Naive B cell (primary cell): ENCODE results near the gene TUBGCP5. TPM values are rescaled to one million over a fixed set of nuclear protein-coding genes. Genes with fewer than 3 reads are reported as not detected.
"Not testable (repeated sequence)": the region's sequence is repeated elsewhere in the genome, so short reads cannot be mapped to it uniquely, and the experiment has no call there.

Experiments
- ATAC-seq, 2 donors: fragments of 150-1000 bp; cut with Tn5 transposase; 2 replicates each; pipeline ENCODE4 v1.10.0; 2021; ENCODE audit warnings: low read depth in 2 of 2, mild to moderate bottlenecking in 2 of 2, moderate library complexity in 2 of 2
- DNase-seq: peaks from one replicate; pipeline ENCODE4 v3.0.0; 2022
- H3K27ac Mint-ChIP-seq, 6 donors: one replicate each; pipeline ENCODE4 v1.8.0; 2020 to 2022; ENCODE audit warnings: mild to moderate bottlenecking in 6 of 6, mixed read lengths in 6 of 6, moderate library complexity in 5 of 6, inconsistent platforms in 2 of 6
- H3K27me3 Mint-ChIP-seq, 3 donors: one replicate each; pipeline ENCODE4 v1.8.0; 2021 to 2022; ENCODE audit warnings: mixed read lengths in 3 of 3, mild to moderate bottlenecking in 1 of 3
- H3K36me3 Mint-ChIP-seq, 2 donors: one replicate each; pipeline ENCODE4 v1.8.0; 2020 to 2022; ENCODE audit warnings: mixed read lengths in 2 of 2, inconsistent platforms in 1 of 2, mild to moderate bottlenecking in 1 of 2
- H3K4me1 Mint-ChIP-seq, 3 donors: one replicate each; pipeline ENCODE4 v1.8.0; 2020 to 2022; ENCODE audit warnings: mixed read lengths in 3 of 3, inconsistent platforms in 1 of 3, mild to moderate bottlenecking in 1 of 3, moderate library complexity in 1 of 3
- H3K4me3 Mint-ChIP-seq, 8 donors: one replicate each; pipeline ENCODE4 v1.8.0; 2020 to 2022; ENCODE audit warnings: mild to moderate bottlenecking in 8 of 8, mixed read lengths in 8 of 8, moderate library complexity in 8 of 8, inconsistent platforms in 2 of 8
- H3K9me3 Mint-ChIP-seq, 7 donors: one replicate each; pipeline ENCODE4 v1.8.0; 2020 to 2022; ENCODE audit warnings: mixed read lengths in 7 of 7, mild to moderate bottlenecking in 5 of 7, inconsistent platforms in 2 of 7, moderate library complexity in 1 of 7
- polyA plus RNA-seq, 6 donors: library from polyadenylated mRNA; unstranded; fragments of 300-500 nt; fragmentation: Illumina TruSeq; gene quantifications; one replicate each; pipeline ENCODE4 v1.2.3, GENCODE V29; 2021; ENCODE audit warnings: low read depth in 6 of 6

The TUBGCP5 gene
- polyA plus RNA-seq, 6 donors from 2014 or later: 2.9 to 6.6 (median 4.2) TPM

GRCh38 chr15:23026218-23026617, 13.2 kb downstream of the TUBGCP5 start:
- no peak overlapping the region for H3K27ac Mint-ChIP-seq
- ATAC-seq: no peak
- peaks cover 7 to 17% of the 10 kb centered on the region in 2 donors for H3K36me3 Mint-ChIP-seq
- H3K4me3 Mint-ChIP-seq: no peak overlapping the region
- no peak for DNase-seq
- H3K27me3 Mint-ChIP-seq: no peaks in the 10 kb centered on the region
- H3K9me3 Mint-ChIP-seq: no peaks in the 10 kb centered on the region
- H3K4me1 Mint-ChIP-seq: no peaks in the 10 kb centered on the region

- Mint-ChIP-seq H3K4me1 (no peaks in the 10 kb centered on the region), H3K36me3 (peaks cover 8 to 22% of the 10 kb centered on the region in 2 donors)
- no peak for ATAC-seq
Observed at GRCh38 chr15:23022156-23022555, 17.2 kb downstream of the TUBGCP5 start.

GRCh38 chr15:23014394-23015000, 24.9 kb downstream of the TUBGCP5 start:
- DNase-seq: no peak
- H3K4me3 Mint-ChIP-seq: no peak overlapping the region
- H3K27me3 Mint-ChIP-seq: no peaks in the 10 kb centered on the region
- H3K9me3 Mint-ChIP-seq: no peaks in the 10 kb centered on the region
- peaks cover 20 to 30% of the 10 kb centered on the region in 2 donors for H3K36me3 Mint-ChIP-seq
- no peak overlapping the region for H3K27ac Mint-ChIP-seq
- H3K4me1 Mint-ChIP-seq: peaks cover 0 to 7% (median 0%) of the 10 kb centered on the region in 3 donors
- ATAC-seq: no peak

More at GRCh38 chr15:23022156-23022555, 17.2 kb downstream of the TUBGCP5 start:
- no peak for DNase-seq
- Mint-ChIP-seq H3K4me3 (no peak overlapping the region), H3K9me3 (no peaks in the 10 kb centered on the region), H3K27ac (no peak overlapping the region), H3K27me3 (no peaks in the 10 kb centered on the region)

- no peak overlapping the region for H3K4me3 Mint-ChIP-seq
- H3K36me3 Mint-ChIP-seq: peaks cover 20 to 30% of the 10 kb centered on the region in 2 donors
Observed at GRCh38 chr15:23013681-23014080, 25.7 kb downstream of the TUBGCP5 start.

DNA sequence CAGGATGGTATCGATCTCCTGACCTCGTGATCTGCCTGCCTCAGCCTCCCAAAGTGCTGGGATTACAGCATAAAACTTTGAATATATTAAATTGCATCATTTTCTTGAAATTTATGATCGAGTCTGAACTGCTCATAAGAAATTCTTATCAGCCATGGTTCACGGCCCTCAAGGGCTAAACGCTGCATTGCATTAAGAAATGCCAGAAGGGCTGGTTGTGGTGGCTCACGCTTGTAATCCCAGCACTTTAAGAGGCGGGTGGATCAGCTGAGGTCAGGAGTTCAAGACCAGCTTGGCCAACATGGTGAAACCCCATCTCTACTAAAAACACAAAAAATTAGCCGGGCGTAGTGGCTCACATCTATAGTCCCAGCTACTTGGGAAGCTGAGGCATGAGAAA, 26.8 kb downstream of the TUBGCP5 start:
- not testable (repeated sequence) for ATAC-seq, H3K4me1 Mint-ChIP-seq, H3K27me3 Mint-ChIP-seq, DNase-seq, H3K9me3 Mint-ChIP-seq, H3K4me3 Mint-ChIP-seq
- Mint-ChIP-seq H3K27ac (peak overlapping the region in 1 of 6 donors; percentile 87), H3K36me3 (peaks cover 21 to 33% of the 10 kb centered on the region in 2 donors)

More at GRCh38 chr15:23013681-23014080, 25.7 kb downstream of the TUBGCP5 start:
- DNase-seq (no peak), ATAC-seq (no peak)
- no peak overlapping the region for H3K27ac Mint-ChIP-seq
- H3K27me3 Mint-ChIP-seq: no peaks in the 10 kb centered on the region
- H3K4me1 Mint-ChIP-seq: peaks cover 0 to 7% (median 0%) of the 10 kb centered on the region in 3 donors
- no peaks in the 10 kb centered on the region for H3K9me3 Mint-ChIP-seq

DNA sequence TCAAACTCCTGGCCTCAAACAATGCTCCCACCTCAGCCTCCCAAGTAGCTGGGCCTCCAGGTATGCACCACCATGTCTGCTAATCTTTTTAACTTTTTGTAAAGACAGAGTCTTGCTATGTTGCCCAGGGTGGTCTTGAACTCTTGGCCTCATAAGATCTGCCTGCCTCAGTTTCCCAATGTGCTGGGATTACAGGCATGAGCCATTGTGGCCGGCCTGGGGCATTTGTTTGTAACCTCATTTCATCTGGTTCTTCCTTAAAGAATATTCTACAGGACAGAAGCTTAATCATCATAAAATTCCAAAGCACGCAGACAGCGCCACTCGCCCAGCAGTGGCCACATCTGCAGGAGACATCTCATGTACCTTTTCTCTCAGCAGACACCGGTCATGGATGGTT, 35.6 kb downstream of the TUBGCP5 start:
- no peaks in the 10 kb centered on the region for H3K27me3 Mint-ChIP-seq
- no peak overlapping the region for H3K4me3 Mint-ChIP-seq
- H3K9me3 Mint-ChIP-seq: no peaks in the 10 kb centered on the region
- H3K27ac Mint-ChIP-seq: no peak overlapping the region
- DNase-seq (no peak), ATAC-seq (no peak)
- H3K4me1 Mint-ChIP-seq: no peaks in the 10 kb centered on the region
- peaks cover 24 to 41% of the 10 kb centered on the region in 2 donors for H3K36me3 Mint-ChIP-seq

GRCh38 chr15:23002920-23003319, 36.4 kb downstream of the TUBGCP5 start:
- Mint-ChIP-seq H3K27me3 (no peaks in the 10 kb centered on the region), H3K9me3 (no peaks in the 10 kb centered on the region), H3K4me3 (no peak overlapping the region), H3K27ac (no peak overlapping the region), H3K4me1 (no peaks in the 10 kb centered on the region), H3K36me3 (peaks cover 24 to 41% of the 10 kb centered on the region in 2 donors)
- DNase-seq (no peak), ATAC-seq (no peak)

DNA sequence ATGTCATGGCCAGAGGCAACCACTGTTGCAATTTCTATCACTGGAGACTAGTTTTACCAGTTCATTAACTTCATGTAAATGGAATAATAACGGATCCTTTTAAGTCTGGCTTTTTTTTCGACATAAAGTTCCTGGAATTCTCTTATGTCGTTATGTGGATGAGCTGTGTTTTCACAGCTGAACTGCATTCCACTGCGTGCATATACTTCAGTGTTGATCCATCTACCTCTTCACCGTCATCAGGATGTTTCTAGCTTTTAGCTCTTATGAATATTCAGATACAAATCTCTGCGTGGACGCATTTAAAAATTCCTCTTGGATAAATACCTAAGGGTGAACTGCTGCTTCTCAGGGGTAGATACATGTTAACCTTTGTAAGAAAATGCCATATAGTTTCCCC, 43.6 kb downstream of the TUBGCP5 start:
- no peak for ATAC-seq
- no peak for DNase-seq
- Mint-ChIP-seq H3K36me3 (peaks cover 0 to 24% of the 10 kb centered on the region in 2 donors), H3K4me3 (no peak overlapping the region), H3K27me3 (no peaks in the 10 kb centered on the region), H3K27ac (peak overlapping the region in 1 of 6 donors; percentile 44), H3K9me3 (no peaks in the 10 kb centered on the region), H3K4me1 (no peaks in the 10 kb centered on the region)

- Mint-ChIP-seq H3K27me3 (no peaks in the 10 kb centered on the region), H3K27ac (no peak overlapping the region), H3K4me3 (no peak overlapping the region), H3K36me3 (peaks cover 0 to 20% of the 10 kb centered on the region in 2 donors), H3K4me1 (no peaks in the 10 kb centered on the region), H3K9me3 (no peaks in the 10 kb centered on the region)
- ATAC-seq (no peak), DNase-seq (no peak)
Observed at GRCh38 chr15:22992024-22992326, 47.4 kb downstream of the TUBGCP5 start.

GRCh38 chr15:22989576-22990477, 49.5 kb downstream of the TUBGCP5 start:
- Mint-ChIP-seq H3K27ac (peak overlapping the region in 2 of 6 donors; percentile 48 to 77), H3K4me3 (no peak overlapping the region), H3K36me3 (peaks cover 0 to 10% of the 10 kb centered on the region in 2 donors), H3K27me3 (no peaks in the 10 kb centered on the region), H3K4me1 (no peaks in the 10 kb centered on the region), H3K9me3 (no peaks in the 10 kb centered on the region)
- no peak for DNase-seq
- no peak for ATAC-seq

- ATAC-seq: no peak
- no peak for DNase-seq
- Mint-ChIP-seq H3K9me3 (no peaks in the 10 kb centered on the region), H3K27me3 (no peaks in the 10 kb centered on the region), H3K36me3 (peaks cover 0 to 6% of the 10 kb centered on the region in 2 donors), H3K4me1 (no peaks in the 10 kb centered on the region), H3K4me3 (no peak overlapping the region), H3K27ac (no peak overlapping the region)
Observed at GRCh38 chr15:22988811-22989210, 50.6 kb downstream of the TUBGCP5 start.

- ATAC-seq, DNase-seq, H3K36me3 Mint-ChIP-seq, H3K27ac Mint-ChIP-seq, H3K9me3 Mint-ChIP-seq: not testable (repeated sequence)
- Mint-ChIP-seq H3K4me1 (peaks cover 14 to 16% (median 15%) of the 10 kb centered on the region in 3 donors), H3K4me3 (peak overlapping the region in 2 of 8 donors; percentile 81 to 86), H3K27me3 (peaks cover 15 to 22% (median 16%) of the 10 kb centered on the region in 3 donors)
Observed at GRCh38 chr15:22981931-22982330, 57.4 kb downstream of the TUBGCP5 start.

DNA sequence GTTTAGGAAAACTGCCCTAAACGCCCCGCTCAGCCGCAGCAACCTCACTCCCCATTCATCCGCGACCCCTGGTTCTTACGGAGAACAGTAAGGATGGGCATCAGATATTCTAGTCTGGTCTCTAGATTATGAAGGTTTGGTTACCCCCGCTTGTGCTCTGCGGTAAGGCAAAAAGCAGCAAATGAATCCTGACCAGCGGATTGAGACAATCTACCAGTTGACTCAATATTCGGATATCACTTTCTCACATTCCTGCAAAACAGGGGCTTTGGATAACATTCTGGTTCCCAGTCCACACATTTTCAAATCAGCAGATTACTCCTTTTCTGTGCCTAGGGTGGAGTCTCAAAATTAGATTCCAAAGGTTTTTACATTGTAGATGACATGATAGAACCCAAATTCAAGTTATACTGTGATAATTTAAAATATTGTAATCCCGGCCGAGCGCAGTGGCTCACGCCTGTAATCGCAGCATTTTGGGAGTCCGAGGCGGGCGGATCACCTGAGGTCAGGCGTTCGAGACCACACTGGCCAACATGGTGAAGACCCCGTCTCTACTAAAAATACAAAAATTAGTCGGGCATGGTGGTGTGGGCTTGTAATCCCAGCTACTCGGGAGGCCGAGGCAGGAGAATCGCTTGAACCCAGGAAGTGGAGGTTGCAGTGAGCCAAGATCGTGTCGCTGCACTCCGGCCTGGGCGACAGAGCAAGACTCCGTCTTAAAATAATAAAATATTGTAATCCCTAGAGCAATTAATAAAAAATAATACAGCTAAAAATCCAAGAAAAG, 58.1 kb downstream of the TUBGCP5 start:
- Mint-ChIP-seq H3K27me3 (peaks cover 15 to 22% (median 16%) of the 10 kb centered on the region in 3 donors), H3K27ac (no peak overlapping the region), H3K9me3 (no peaks in the 10 kb centered on the region), H3K4me3 (peak overlapping the region; percentile 69 to 88 (median 85)), H3K4me1 (peaks cover 14 to 16% (median 15%) of the 10 kb centered on the region in 3 donors), H3K36me3 (no peaks in the 10 kb centered on the region)
- ATAC-seq (no peak), DNase-seq (no peak)
